HepG2 (cell line): ENCODE results near the gene LYRM1. TPM values are rescaled to one million over a fixed set of nuclear protein-coding genes. Genes with fewer than 3 reads are reported as not detected.

Source experiments
- ATAD3A ChIP-seq: sonication (generic); formaldehyde crosslinking; IDR thresholded peaks from 2 replicates; pipeline ENCODE4 v1.4.0; 2020; ENCODE audit warnings: missing genetic modification reagents
- ATRX ChIP-seq: sonication (generic); formaldehyde crosslinking; IDR thresholded peaks from 2 replicates; pipeline ENCODE4 v1.4.0; 2020; ENCODE audit warnings: missing genetic modification reagents, borderline replicate concordance
- FOXO4 ChIP-seq: sonication (generic); formaldehyde crosslinking; conservative IDR thresholded peaks from 2 replicates; pipeline ENCODE4 v1.8.1; 2023; ENCODE audit warnings: missing genetic modification reagents
- GZF1 ChIP-seq: sonication (generic); formaldehyde crosslinking; IDR thresholded peaks from 2 replicates; pipeline ENCODE4 v1.5.1; 2020; ENCODE audit warnings: mild to moderate bottlenecking, missing genetic modification reagents
- HOXD1 ChIP-seq: sonication (generic); formaldehyde crosslinking; IDR thresholded peaks from 2 replicates; pipeline ENCODE4 v1.5.0; 2020; ENCODE audit warnings: missing genetic modification reagents
- MAFF ChIP-seq: IDR thresholded peaks from 2 replicates; pipeline ENCODE4 v1.6.1; 2011; ENCODE audit warnings: low read depth, low read length, improper control_type of control experiment
- NKX3-1 ChIP-seq: sonication (generic); formaldehyde crosslinking; IDR thresholded peaks from 2 replicates; pipeline ENCODE4 v1.5.0; 2020; ENCODE audit warnings: missing genetic modification reagents
- NR1H2 ChIP-seq: sonication (generic); formaldehyde crosslinking; IDR thresholded peaks from 2 replicates; pipeline ENCODE4 v1.8.1; 2022; ENCODE audit warnings: low read depth, missing genetic modification reagents, borderline replicate concordance
- PHB2 ChIP-seq: fragments of 450-650 bp; IDR thresholded peaks from 2 replicates; pipeline ENCODE4 v1.6.1; 2018; ENCODE audit not compliant: partially characterized antibody
- POLR2A ChIP-seq, 2 experiments: IDR thresholded peaks; 2 replicates each; pipeline ENCODE4 v1.6.1; 2011; ENCODE audit warnings: low read depth in 2 of 2, low read length in 2 of 2, mild to moderate bottlenecking in 1 of 2, moderate library complexity in 1 of 2; ENCODE audit not compliant: insufficient read depth in 1 of 2
- ZBTB20 ChIP-seq: sonication (generic); formaldehyde crosslinking; IDR thresholded peaks from 2 replicates; pipeline ENCODE4 v1.8.1; 2023; ENCODE audit warnings: missing genetic modification reagents, low read depth, mild to moderate bottlenecking, borderline replicate concordance
- ZBTB34 ChIP-seq: sonication (generic); formaldehyde crosslinking; IDR thresholded peaks from 2 replicates; pipeline ENCODE4 v1.8.0; 2022; ENCODE audit warnings: mild to moderate bottlenecking, missing genetic modification reagents
- ZNF263 ChIP-seq: sonication (generic); formaldehyde crosslinking; IDR thresholded peaks from 2 replicates; pipeline ENCODE4 v1.4.0; 2020; ENCODE audit warnings: missing genetic modification reagents
- ZNF30 ChIP-seq: sonication (generic); formaldehyde crosslinking; IDR thresholded peaks from 2 replicates; pipeline ENCODE4 v1.5.0; 2020; ENCODE audit warnings: mild to moderate bottlenecking, missing genetic modification reagents
- ZNF407 ChIP-seq: sonication (generic); formaldehyde crosslinking; IDR thresholded peaks from one replicate; pipeline ENCODE4 v1.5.1; 2020; ENCODE audit warnings: mild to moderate bottlenecking, missing genetic modification reagents; ENCODE audit errors: not compliant biosample characterization
- ZNF572 ChIP-seq: sonication (generic); formaldehyde crosslinking; IDR thresholded peaks from 2 replicates; pipeline ENCODE4 v1.5.1; 2020; ENCODE audit warnings: mild to moderate bottlenecking, missing genetic modification reagents
- ZNF691 ChIP-seq: sonication (generic); formaldehyde crosslinking; IDR thresholded peaks from 2 replicates; pipeline ENCODE4 v1.4.0; 2020; ENCODE audit warnings: missing genetic modification reagents, low read depth, mild to moderate bottlenecking, borderline replicate concordance
- ZZZ3 ChIP-seq: sonication (generic); formaldehyde crosslinking; IDR thresholded peaks from 2 replicates; pipeline ENCODE4 v1.4.0; 2020; ENCODE audit warnings: missing genetic modification reagents, mild to moderate bottlenecking, borderline replicate concordance
- polyA plus RNA-seq, 8 experiments: library from polyadenylated mRNA; depleted of rRNA in 3 of 8; stranded (reverse) in 7 of 8; unstranded in 1 of 8; fragments of >200 nt; fragmentation: Illumina TruSeq in 4 of 8; extraction: Trizol in 4 of 8; gene quantifications; 2 replicates each; pipeline versions ENCODE4 v1.2.1 to v1.2.3, GENCODE V29; 2011 to 2016; ENCODE audit warnings: low read depth in 4 of 8, missing spikeins in 1 of 8, mixed read lengths in 1 of 8; ENCODE audit not compliant: insufficient read depth in 1 of 8
- total RNA-seq, 5 experiments: library from RNA; depleted of rRNA; stranded (reverse); fragments of >200 nt; fragmentation: Illumina TruSeq; extraction: Trizol; gene quantifications; 2 replicates each; pipeline ENCODE4 v1.2.3, GENCODE V29; 2016; ENCODE audit warnings: low read depth in 1 of 5

LYRM1 gene
- total and polyA plus RNA-seq, 2 of the 13 experiments (the other 11 are each of a cell fraction or from before 2014, with no cell fraction given), result 59.2 to 82.6 TPM

- TF ChIP-seq FOXO4 (CRISPR knock-in tag) (no peak), ZNF691 (peak; percentile 96), ZBTB34 (CRISPR knock-in tag) (no peak), ATRX (no peak), ZNF30 (CRISPR knock-in tag) (no peak), GZF1 (CRISPR knock-in tag) (peak; percentile 77; the same call in 1 of the 2 replicates), NR1H2 (CRISPR knock-in tag) (no peak; the same call in 1 of the 2 replicates), ZZZ3 (no peak; the same call in 1 of the 2 replicates), ZNF572 (CRISPR knock-in tag) (no peak; the same call in 1 of the 2 replicates), ZNF407 (CRISPR knock-in tag) (peak; percentile 70), PHB2 (no peak), POLR2A (IDR thresholded peaks at IDR 0.05; ENCODE audit: insufficient read depth in 1 of 2, low read depth in 2 of 2, low read length in 2 of 2) (peak; percentile 70 to 88; a peak in 3 of 4 replicates), HOXD1 (CRISPR knock-in tag) (peak; percentile 87), ZBTB20 (CRISPR knock-in tag) (peak; percentile 83; the same call in 1 of the 2 replicates), MAFF (peak; percentile 1; the same call in 1 of the 2 replicates), NKX3-1 (CRISPR knock-in tag) (peak; percentile 88), ATAD3A (CRISPR knock-in tag) (peak; percentile 15; the same call in 1 of the 2 replicates), ZNF263 (CRISPR knock-in tag) (peak; percentile 85)
Observed at GRCh38 chr16:20900299-20901067, at the start of gene LYRM1, which contains the start of gene DCUN1D3 (continued).
